Measurements from ENCODE around the gene SPIN1.
"Not testable (repeated sequence)": the region's sequence is repeated elsewhere in the genome, so short reads cannot be mapped to it uniquely, and the experiment has no call there.

- TF ChIP-seq CTCF (IDR thresholded peaks at IDR 0.05); PRDM15 (CRISPR knock-in tag; IDR thresholded peaks at IDR 0.05); ETV6 (CRISPR knock-in tag; IDR thresholded peaks at IDR 0.05); ZNF263 (CRISPR knock-in tag; IDR thresholded peaks at IDR 0.05; ENCODE audit: low read depth); ZNF512 (CRISPR knock-in tag; IDR thresholded peaks at IDR 0.05; ENCODE audit: borderline replicate concordance); CDX4 (CRISPR knock-in tag; IDR thresholded peaks at IDR 0.05; ENCODE audit: borderline replicate concordance); ZNF416 (CRISPR knock-in tag; IDR thresholded peaks at IDR 0.05); MAX (CRISPR knock-in tag; IDR thresholded peaks at IDR 0.05); TEAD4 (CRISPR knock-in tag; IDR thresholded peaks at IDR 0.05); E2F4 (CRISPR knock-in tag; IDR thresholded peaks at IDR 0.05; ENCODE audit: borderline replicate concordance, low read depth); ZNF317 (CRISPR knock-in tag; IDR thresholded peaks at IDR 0.05; ENCODE audit: borderline replicate concordance, low read depth); TEAD1 (CRISPR knock-in tag; IDR thresholded peaks at IDR 0.05); MXD4 (CRISPR knock-in tag; IDR thresholded peaks at IDR 0.05; ENCODE audit: borderline replicate concordance): not testable (repeated sequence)
Measured at GRCh38 chr9:88386137-88386536, 2.1 kb upstream of the SPIN1 start.

Measured in WTC11 (cell line).